ENCODE results near the gene KCNAB1. TPM values are rescaled to one million over a fixed set of nuclear protein-coding genes. Genes with fewer than 3 reads are reported as not detected.

The KCNAB1 gene
- total and polyA plus RNA-seq, 4 donors = 0.16 to 2.4 (median 0.72) TPM

DNA sequence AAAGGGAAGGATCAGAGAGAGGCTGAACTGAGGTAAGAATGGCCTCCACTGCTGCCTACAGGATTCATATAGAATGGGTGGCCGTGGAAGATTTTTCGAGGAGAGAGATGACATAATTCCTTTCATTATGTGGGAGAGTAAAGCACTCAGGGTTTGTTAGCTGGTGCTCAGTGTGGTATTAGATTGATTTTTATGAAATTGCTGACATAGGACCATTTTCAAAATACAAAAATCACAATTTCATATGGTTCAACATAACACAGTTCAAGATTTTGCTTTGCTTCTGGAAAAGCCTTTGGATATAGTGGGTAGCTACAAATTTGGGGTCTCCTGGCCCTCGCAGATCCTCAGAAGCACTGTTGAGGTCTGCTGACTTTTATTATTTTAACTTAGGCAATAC lies 95.4 kb downstream of the KCNAB1 start:
- Histone ChIP-seq H3K36me3 (ENCODE audit: control insufficient read depth in 4 of 4, insufficient read depth in 4 of 4, low read length in 4 of 4) (no peaks in the 10 kb centered on the region), H3K27me3 (ENCODE audit: control insufficient read depth in 3 of 3, insufficient read depth in 3 of 3, low read length in 2 of 3) (no peaks in the 10 kb centered on the region), H3K4me1 (ENCODE audit: control insufficient read depth in 5 of 5, insufficient read depth in 5 of 5, low read length in 5 of 5) (peaks cover 0 to 3% (median 0%) of the 10 kb centered on the region in 5 donors), H3K4me3 (no peak overlapping the region), H3K9ac (ENCODE audit: insufficient read depth in 1 of 2, low read length in 2 of 2) (no peak overlapping the region), H3K27ac (ENCODE audit: low read depth in 1 of 2, low read length in 1 of 2) (no peak overlapping the region), H3K9me3 (ENCODE audit: control insufficient read depth in 4 of 4, insufficient read depth in 3 of 4, low read length in 3 of 4) (peaks cover 0 to 3% (median 0%) of the 10 kb centered on the region in 4 donors)
- TF ChIP-seq, protein P1, sequence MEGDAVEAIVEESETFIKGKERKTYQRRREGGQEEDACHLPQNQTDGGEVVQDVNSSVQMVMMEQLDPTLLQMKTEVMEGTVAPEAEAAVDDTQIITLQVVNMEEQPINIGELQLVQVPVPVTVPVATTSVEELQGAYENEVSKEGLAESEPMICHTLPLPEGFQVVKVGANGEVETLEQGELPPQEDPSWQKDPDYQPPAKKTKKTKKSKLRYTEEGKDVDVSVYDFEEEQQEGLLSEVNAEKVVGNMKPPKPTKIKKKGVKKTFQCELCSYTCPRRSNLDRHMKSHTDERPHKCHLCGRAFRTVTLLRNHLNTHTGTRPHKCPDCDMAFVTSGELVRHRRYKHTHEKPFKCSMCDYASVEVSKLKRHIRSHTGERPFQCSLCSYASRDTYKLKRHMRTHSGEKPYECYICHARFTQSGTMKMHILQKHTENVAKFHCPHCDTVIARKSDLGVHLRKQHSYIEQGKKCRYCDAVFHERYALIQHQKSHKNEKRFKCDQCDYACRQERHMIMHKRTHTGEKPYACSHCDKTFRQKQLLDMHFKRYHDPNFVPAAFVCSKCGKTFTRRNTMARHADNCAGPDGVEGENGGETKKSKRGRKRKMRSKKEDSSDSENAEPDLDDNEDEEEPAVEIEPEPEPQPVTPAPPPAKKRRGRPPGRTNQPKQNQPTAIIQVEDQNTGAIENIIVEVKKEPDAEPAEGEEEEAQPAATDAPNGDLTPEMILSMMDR (IDR thresholded peaks at IDR 0.05; ENCODE audit: control extremely low read depth, extremely low read depth) = no peak
- WGBS, 2 donors = 90 to 92% methylated on average over 3 of the region's 3 CpGs
- ATAC-seq (ENCODE audit: insufficient read depth, low FRiP score) = no peak
- no peak for DNase-seq

DNA sequence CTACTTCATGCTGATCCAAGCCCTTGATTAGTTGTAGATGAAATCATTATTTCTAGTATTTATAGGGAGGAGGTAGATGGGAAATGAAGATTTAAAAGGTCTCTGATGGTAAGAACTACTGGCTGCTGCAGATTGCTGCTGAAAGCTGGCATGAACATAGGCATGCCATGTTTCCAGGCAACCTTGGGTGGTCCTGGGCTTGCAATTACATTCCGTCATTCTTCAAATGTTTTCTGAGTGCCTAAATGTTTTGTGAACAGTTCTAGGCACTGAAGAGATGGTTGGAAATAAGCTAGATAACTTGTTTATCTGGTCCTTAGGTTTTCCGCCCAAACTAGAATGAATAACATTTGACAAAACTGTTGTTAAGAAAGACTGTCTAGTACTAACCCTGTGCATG lies 95.8 kb downstream of the KCNAB1 start:
- H3K36me3 ChIP-seq (ENCODE audit: control insufficient read depth in 4 of 4, insufficient read depth in 4 of 4, low read length in 4 of 4) = no peaks in the 10 kb centered on the region
- H3K4me3 ChIP-seq = no peak overlapping the region
- ATAC-seq (ENCODE audit: insufficient read depth, low FRiP score) = no peak
- peaks cover 0 to 3% (median 0%) of the 10 kb centered on the region in 5 donors for H3K4me1 ChIP-seq (ENCODE audit: control insufficient read depth in 5 of 5, insufficient read depth in 5 of 5, low read length in 5 of 5)
- DNase-seq = no peak
- TF ChIP-seq, protein P1 (IDR thresholded peaks at IDR 0.05; ENCODE audit: control extremely low read depth, extremely low read depth) = no peak
- no peak overlapping the region for H3K27ac ChIP-seq (ENCODE audit: low read depth in 1 of 2, low read length in 1 of 2)
- no peak overlapping the region for H3K9ac ChIP-seq (ENCODE audit: insufficient read depth in 1 of 2, low read length in 2 of 2)
- H3K27me3 ChIP-seq (ENCODE audit: control insufficient read depth in 3 of 3, insufficient read depth in 3 of 3, low read length in 2 of 3) = no peaks in the 10 kb centered on the region
- H3K9me3 ChIP-seq (ENCODE audit: control insufficient read depth in 4 of 4, insufficient read depth in 3 of 4, low read length in 3 of 4) = peaks cover 0 to 3% (median 0%) of the 10 kb centered on the region in 4 donors
- 82 to 84% methylated on average over 2 of the region's 2 CpGs for WGBS, 2 donors

GRCh38 chr3:156216852-156217251 lies 96.5 kb downstream of the KCNAB1 start:
- H3K27ac ChIP-seq (ENCODE audit: low read depth in 1 of 2, low read length in 1 of 2) = no peak overlapping the region
- no peaks in the 10 kb centered on the region for H3K27me3 ChIP-seq (ENCODE audit: control insufficient read depth in 3 of 3, insufficient read depth in 3 of 3, low read length in 2 of 3)
- no peak overlapping the region for H3K9ac ChIP-seq (ENCODE audit: insufficient read depth in 1 of 2, low read length in 2 of 2)
- peaks cover 0 to 3% (median 0%) of the 10 kb centered on the region in 5 donors for H3K4me1 ChIP-seq (ENCODE audit: control insufficient read depth in 5 of 5, insufficient read depth in 5 of 5, low read length in 5 of 5)
- DNase-seq (no peak), ATAC-seq (ENCODE audit: insufficient read depth, low FRiP score) (no peak)
- TF ChIP-seq, protein P1 (IDR thresholded peaks at IDR 0.05; ENCODE audit: control extremely low read depth, extremely low read depth) = no peak
- H3K36me3 ChIP-seq (ENCODE audit: control insufficient read depth in 4 of 4, insufficient read depth in 4 of 4, low read length in 4 of 4) = no peaks in the 10 kb centered on the region
- WGBS, 2 donors = 57 to 73% methylated on average over 3 of the region's 3 CpGs
- H3K9me3 ChIP-seq (ENCODE audit: control insufficient read depth in 4 of 4, insufficient read depth in 3 of 4, low read length in 3 of 4) = peaks cover 0 to 3% (median 0%) of the 10 kb centered on the region in 4 donors
- H3K4me3 ChIP-seq = no peak overlapping the region
